Psoas muscle (tissue), 8 donors: ENCODE measurements around the gene INPP4A. TPM values are rescaled to one million over a fixed set of nuclear protein-coding genes. Genes with fewer than 3 reads are reported as not detected.

Experiments used
- ATAC-seq, 4 donors: fragments of 200-7000 bp; cut with Tn5 transposase; one replicate each; pipeline ENCODE4 v1.9.1; 2020; ENCODE audit warnings: moderate library complexity in 3 of 4, mild to moderate bottlenecking in 2 of 4
- DNase-seq, 2 donors: peaks; one replicate each; pipeline ENCODE4 v3.0.0-alpha.2; 2020
- H3K27ac ChIP-seq: fragments of 200-600 bp; one replicate; pipeline ENCODE4 v1.8.0; 2022
- H3K27me3 ChIP-seq, 3 donors: fragments of 200-600 bp in 1 of 3; one replicate each; pipeline versions ENCODE4 v1.6.1 to v1.8.0; 2013 to 2022; ENCODE audit warnings: low read length in 2 of 3, mild to moderate bottlenecking in 2 of 3, moderate library complexity in 1 of 3; ENCODE audit not compliant: insufficient read depth in 3 of 3
- H3K36me3 ChIP-seq, 2 donors: fragments of 200-600 bp in 1 of 2; one replicate each; pipeline versions ENCODE4 v1.6.1 to v1.8.0; 2013 to 2022; ENCODE audit warnings: low read depth in 1 of 2, mild to moderate bottlenecking in 1 of 2, moderate library complexity in 1 of 2; ENCODE audit not compliant: insufficient read depth in 1 of 2
- H3K4me1 ChIP-seq: fragments of 200-600 bp; one replicate; pipeline ENCODE4 v1.8.0; 2022
- H3K4me3 ChIP-seq: fragments of 200-600 bp; one replicate; pipeline ENCODE4 v1.8.0; 2022; ENCODE audit warnings: mild to moderate bottlenecking
- H3K9me3 ChIP-seq: fragments of 200-600 bp; one replicate; pipeline ENCODE4 v1.8.0; 2022
- CTCF ChIP-seq: fragments of 200-600 bp; IDR thresholded peaks from one replicate; pipeline ENCODE4 v1.8.0; 2022; ENCODE audit warnings: antibody characterized with exemption
- WGBS, 3 donors: extraction: QIAGEN DNeasy Blood & Tissue Kit; methylation state at CpG; one replicate each; pipeline versions ENCODE4 v1.1.6 to v1.1.7; 2013; 5-methylcytosine and 5-hydroxymethylcytosine counted together
- intact Hi-C, 2 donors: fragments of 100-400 bp; cut with DNase I; formaldehyde crosslinking; loops; one replicate each; pipeline versions ENCODE4 v1.11.0 to v1.14.2; 2022
- polyA plus RNA-seq, 3 donors: library from polyadenylated mRNA; stranded (reverse); fragments of 200-250 nt; gene quantifications; one replicate each; pipeline ENCODE4 v1.2.3, GENCODE V29; 2013
- total RNA-seq, 4 donors: library from RNA; stranded (reverse); fragmentation: NEBNext Ultra II Directional in 2 of 4; extraction: Animal tissue kit (Norgen Biotek cat#: 25700) in 2 of 4; gene quantifications; one replicate each; pipeline versions ENCODE4 v1.2.1 to v1.2.4, GENCODE V29; 2021 to 2023
- donor health status: healthy with polysubstance abuse.
- donor health status: DM: no; HTN: no; CAD: no; lungs with moderate emphysema.
- donor health status: Bipolar disorder and iron deficiency.
- donor health status: healthy.
- donor health status: DM: yes; HTN: yes; CAD: no.
- donor health status: DM: no; HTN: no; CAD: no.
- donor health status: DM: no; HTN: no; CAD: no.
- donor health status: DM: yes; HTN: yes; CAD: no.

Gene INPP4A
- total and polyA plus RNA-seq, 7 donors = 2.2 to 19.7 (median 9.8) TPM

- no peak overlapping the region for H3K27ac ChIP-seq
- 65 to 71% (median 66%) methylated on average over 3 of the region's 3 CpGs for WGBS, 3 donors
- peaks cover 0 to 8% of the 10 kb centered on the region in 2 donors for H3K36me3 ChIP-seq
- no peak for TF ChIP-seq CTCF
- H3K27me3 ChIP-seq = no peaks in the 10 kb centered on the region
- H3K9me3 ChIP-seq = no peaks in the 10 kb centered on the region
- DNase-seq = no peak
- no peak overlapping the region for H3K4me3 ChIP-seq
- ATAC-seq = no peak
- intact Hi-C loops = no loop called here
- no peaks in the 10 kb centered on the region for H3K4me1 ChIP-seq
Observed at GRCh38 chr2:98524168-98524567, 79.5 kb downstream of the INPP4A start.

- intact Hi-C loops = no loop called here
Observed at GRCh38 chr2:98528349-98528748, 83.7 kb downstream of the INPP4A start.

GRCh38 chr2:98530114-98530513 lies 85.5 kb downstream of the INPP4A start:
- no peak for TF ChIP-seq CTCF
- Histone ChIP-seq H3K27me3 (no peaks in the 10 kb centered on the region), H3K36me3 (peaks cover 0 to 10% of the 10 kb centered on the region in 2 donors), H3K27ac (no peak overlapping the region), H3K9me3 (no peaks in the 10 kb centered on the region), H3K4me1 (no peaks in the 10 kb centered on the region), H3K4me3 (no peak overlapping the region)
- WGBS, 3 donors = 73 to 84% (median 83%) methylated on average over 1 of the region's 1 CpG
- no peak for DNase-seq
- intact Hi-C loops = no loop called here
- no peak for ATAC-seq

More at GRCh38 chr2:98528349-98528748, 83.7 kb downstream of the INPP4A start:
- Histone ChIP-seq H3K4me3 (no peak overlapping the region), H3K27ac (no peak overlapping the region), H3K27me3 (no peaks in the 10 kb centered on the region), H3K4me1 (no peaks in the 10 kb centered on the region), H3K36me3 (peaks cover 0 to 2% of the 10 kb centered on the region in 2 donors), H3K9me3 (no peaks in the 10 kb centered on the region)
- TF ChIP-seq CTCF = no peak
- DNase-seq (no peak), ATAC-seq (no peak)

- no peak for ATAC-seq
- H3K9me3 ChIP-seq = no peaks in the 10 kb centered on the region
- no peak for TF ChIP-seq CTCF
- no peaks in the 10 kb centered on the region for H3K27me3 ChIP-seq
- peaks cover 0 to 34% of the 10 kb centered on the region in 2 donors for H3K36me3 ChIP-seq
- intact Hi-C loops = no loop called here
- DNase-seq = no peak
- no peaks in the 10 kb centered on the region for H3K4me1 ChIP-seq
- no peak overlapping the region for H3K27ac ChIP-seq
- 82 to 86% (median 84%) methylated on average over 6 of the region's 6 CpGs for WGBS, 3 donors
- no peak overlapping the region for H3K4me3 ChIP-seq
Observed at GRCh38 chr2:98532756-98533155, 88.1 kb downstream of the INPP4A start.

GRCh38 chr2:98533547-98533946 lies 88.9 kb downstream of the INPP4A start:
- Histone ChIP-seq H3K4me3 (no peak overlapping the region), H3K36me3 (peaks cover 0 to 42% of the 10 kb centered on the region in 2 donors), H3K27me3 (no peaks in the 10 kb centered on the region), H3K27ac (no peak overlapping the region), H3K4me1 (no peaks in the 10 kb centered on the region), H3K9me3 (no peaks in the 10 kb centered on the region)
- DNase-seq (no peak), ATAC-seq (no peak)
- 93 to 100% (median 94%) methylated on average over 1 of the region's 1 CpG for WGBS, 3 donors
- intact Hi-C loops = no loop called here
- no peak for TF ChIP-seq CTCF
